Adrenal gland (tissue), 12 donors: ENCODE measurements around the gene GKN2. TPM values are rescaled to one million over a fixed set of nuclear protein-coding genes. Genes with fewer than 3 reads are reported as not detected.

ENCODE experiments used
- DNase-seq, 7 donors: peaks; one replicate each; pipeline ENCODE4 v3.0.0-alpha.2; 2019 to 2020
- H3K27ac ChIP-seq, 5 donors: fragments of 200-600 bp; sonication (generic) in 4 of 5; 1 replicate in 3 of 5; 2 replicates in 2 of 5; pipeline versions ENCODE4 v1.5.1 to v1.8.0; 2016 to 2020; ENCODE audit warnings: mild to moderate bottlenecking in 1 of 5
- H3K27me3 ChIP-seq: fragments of 200-600 bp; 2 replicates; pipeline ENCODE4 v1.8.0; 2021
- H3K36me3 ChIP-seq, 2 donors: fragments of 200-600 bp; replicated peaks in 1 of 2; 1 replicate in 1 of 2; 2 replicates in 1 of 2; pipeline versions ENCODE4 v1.5.1 to v1.8.0; 2018 to 2022
- H3K4me1 ChIP-seq, 2 donors: fragments of 200-600 bp; replicated peaks in 1 of 2; 1 replicate in 1 of 2; 2 replicates in 1 of 2; pipeline versions ENCODE4 v1.5.1 to v1.8.0; 2018 to 2021
- H3K4me3 ChIP-seq, 4 donors: fragments of 200-600 bp; sonication (generic) in 3 of 4; one replicate each; pipeline ENCODE4 v1.5.1; 2016 to 2018
- H3K9me3 ChIP-seq, 3 donors: fragments of 200-600 bp; sonication (generic) in 1 of 3; replicated peaks in 1 of 3; 1 replicate in 2 of 3; 2 replicates in 1 of 3; pipeline versions ENCODE4 v1.5.1 to v1.8.0; 2016 to 2021
- POLR2A ChIP-seq, 2 donors: fragments of 450-650 bp; IDR thresholded peaks; one replicate each; pipeline ENCODE4 v1.6.1; 2017; ENCODE audit warnings: antibody characterized with exemption in 2 of 2, mild to moderate bottlenecking in 2 of 2, moderate library complexity in 1 of 2
- WGBS, 4 donors: extraction: QIAGEN DNeasy Blood & Tissue Kit in 2 of 4; methylation state at CpG; one replicate each; pipeline versions ENCODE4 v1.1.5 to v1.1.7; 2013 to 2017; 5-methylcytosine and 5-hydroxymethylcytosine counted together
- intact Hi-C, 2 donors: fragments of 100-400 bp; cut with DNase I; formaldehyde crosslinking; loops; one replicate each; pipeline versions ENCODE4 v1.14.1 to v1.15.0; 2022 to 2023
- polyA plus RNA-seq, 3 donors: library from polyadenylated mRNA; stranded (reverse); fragments of 200-250 nt in 2 of 3; fragments of 350-450 nt in 1 of 3; fragmentation: Illumina TruSeq in 1 of 3; extraction: RNeasy Lipid Tissue Mini Kit (QIAGEN cat#74804) in 1 of 3; gene quantifications; one replicate each; pipeline ENCODE4 v1.2.3, GENCODE V29; 2013 to 2014
- total RNA-seq, 9 donors: library from RNA; depleted of rRNA in 4 of 9; stranded (reverse); fragments of >200 nt in 4 of 9; fragments of 120-200 nt in 1 of 9; fragmentation: NEBNext Ultra II Directional in 1 of 9; extraction: Animal tissue kit (Norgen Biotek cat#: 25700) in 1 of 9; gene quantifications; one replicate each; pipeline versions ENCODE4 v1.1.0 to v1.2.4, GENCODE V29; 2013 to 2023
- TF ChIP-seq, protein P1 (sequence below), 6 experiments: fragments of 450-650 bp in 4 of 6; fragments of 200-600 bp in 2 of 6; sonication (generic) in 1 of 6; IDR thresholded peaks; 1 replicate in 5 of 6; 2 replicates in 1 of 6; pipeline versions ENCODE4 v1.5.1 to v1.8.0; 2016 to 2021; ENCODE audit warnings: antibody characterized with exemption in 6 of 6, mild to moderate bottlenecking in 2 of 6, moderate library complexity in 1 of 6
- donor health status: healthy with polysubstance abuse.
- donor health status: Bipolar disorder and iron deficiency.
- donor health status: DM: yes; HTN: yes; CAD: no.
- donor health status: DM: no; HTN: no; CAD: no.
- donor health status: DM: no; HTN: no; CAD: no.
- donor health status: DM: yes; HTN: yes; CAD: no.

The GKN2 gene
- total and polyA plus RNA-seq, 12 donors: 0.27 to 0.31 TPM; not detected in 10

GRCh38 chr2:68917034-68917718 lies 35.5 kb downstream of the GKN2 start:
- no peaks in the 10 kb centered on the region for H3K4me1 ChIP-seq
- no peak overlapping the region for H3K27ac ChIP-seq
- no peaks in the 10 kb centered on the region for H3K27me3 ChIP-seq
- WGBS, 4 donors: 68 to 75% (median 72%) methylated on average over 3 of the region's 3 CpGs
- intact Hi-C loops: loop anchor here in 1 of 2 donors (10.0 kb wide), 1 partner anchor 82 kb away; no protein-coding TSS in a partner anchor
- no peak for DNase-seq
- no peak overlapping the region for H3K4me3 ChIP-seq
- TF ChIP-seq POLR2A (IDR thresholded peaks at IDR 0.05): no peak
- TF ChIP-seq, protein P1, sequence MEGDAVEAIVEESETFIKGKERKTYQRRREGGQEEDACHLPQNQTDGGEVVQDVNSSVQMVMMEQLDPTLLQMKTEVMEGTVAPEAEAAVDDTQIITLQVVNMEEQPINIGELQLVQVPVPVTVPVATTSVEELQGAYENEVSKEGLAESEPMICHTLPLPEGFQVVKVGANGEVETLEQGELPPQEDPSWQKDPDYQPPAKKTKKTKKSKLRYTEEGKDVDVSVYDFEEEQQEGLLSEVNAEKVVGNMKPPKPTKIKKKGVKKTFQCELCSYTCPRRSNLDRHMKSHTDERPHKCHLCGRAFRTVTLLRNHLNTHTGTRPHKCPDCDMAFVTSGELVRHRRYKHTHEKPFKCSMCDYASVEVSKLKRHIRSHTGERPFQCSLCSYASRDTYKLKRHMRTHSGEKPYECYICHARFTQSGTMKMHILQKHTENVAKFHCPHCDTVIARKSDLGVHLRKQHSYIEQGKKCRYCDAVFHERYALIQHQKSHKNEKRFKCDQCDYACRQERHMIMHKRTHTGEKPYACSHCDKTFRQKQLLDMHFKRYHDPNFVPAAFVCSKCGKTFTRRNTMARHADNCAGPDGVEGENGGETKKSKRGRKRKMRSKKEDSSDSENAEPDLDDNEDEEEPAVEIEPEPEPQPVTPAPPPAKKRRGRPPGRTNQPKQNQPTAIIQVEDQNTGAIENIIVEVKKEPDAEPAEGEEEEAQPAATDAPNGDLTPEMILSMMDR (IDR thresholded peaks at IDR 0.05): no peak
- H3K9me3 ChIP-seq: no peaks in the 10 kb centered on the region
- H3K36me3 ChIP-seq: no peaks in the 10 kb centered on the region

GRCh38 chr2:68916226-68916625 lies 36.5 kb downstream of the GKN2 start:
- intact Hi-C loops: loop anchor here in 1 of 2 donors (10.0 kb wide), 1 partner anchor 81 kb away; no protein-coding TSS in a partner anchor
- WGBS, 4 donors: 57 to 79% (median 71%) methylated on average over 1 of the region's 1 CpG
- no peak overlapping the region for H3K4me3 ChIP-seq
- no peaks in the 10 kb centered on the region for H3K9me3 ChIP-seq
- H3K36me3 ChIP-seq: no peaks in the 10 kb centered on the region
- TF ChIP-seq POLR2A (IDR thresholded peaks at IDR 0.05): no peak
- TF ChIP-seq, protein P1 (IDR thresholded peaks at IDR 0.05): no peak
- H3K27ac ChIP-seq: no peak overlapping the region
- DNase-seq: no peak
- no peaks in the 10 kb centered on the region for H3K4me1 ChIP-seq
- no peaks in the 10 kb centered on the region for H3K27me3 ChIP-seq

DNA sequence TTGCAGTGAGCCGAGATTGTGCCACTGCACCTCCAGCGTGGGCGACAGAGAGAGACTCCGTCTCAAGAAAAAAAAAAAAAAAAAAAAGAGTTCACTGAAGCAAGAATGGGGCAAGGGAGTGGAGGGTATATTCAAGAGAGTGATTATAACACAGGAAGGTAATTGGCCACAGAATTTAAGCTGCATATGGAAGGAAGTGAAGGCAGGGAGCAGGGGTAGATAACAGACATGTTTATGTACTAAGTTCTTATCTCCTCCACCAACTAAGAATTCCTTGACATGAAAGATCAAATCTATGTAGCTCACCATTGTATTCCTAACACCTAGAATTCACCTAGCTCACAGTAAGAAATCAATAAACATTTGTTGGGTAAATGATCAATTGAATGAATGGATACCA lies 37.3 kb downstream of the GKN2 start:
- 85 to 96% (median 86%) methylated on average over 4 of the region's 4 CpGs for WGBS, 4 donors
- H3K9me3 ChIP-seq: no peaks in the 10 kb centered on the region
- no peak for DNase-seq
- no peaks in the 10 kb centered on the region for H3K4me1 ChIP-seq
- no peak for TF ChIP-seq POLR2A (IDR thresholded peaks at IDR 0.05)
- TF ChIP-seq, protein P1 (IDR thresholded peaks at IDR 0.05): no peak
- no peak overlapping the region for H3K4me3 ChIP-seq
- H3K27me3 ChIP-seq: no peaks in the 10 kb centered on the region
- intact Hi-C loops: loop anchor here in 1 of 2 donors (10.0 kb wide), 1 partner anchor 81 kb away; no protein-coding TSS in a partner anchor
- H3K36me3 ChIP-seq: no peaks in the 10 kb centered on the region
- H3K27ac ChIP-seq: no peak overlapping the region

GRCh38 chr2:68913359-68913758 lies 39.3 kb downstream of the GKN2 start:
- Histone ChIP-seq H3K27ac (no peak overlapping the region), H3K9me3 (no peaks in the 10 kb centered on the region), H3K4me1 (peaks cover 7 to 19% of the 10 kb centered on the region in 2 donors), H3K4me3 (no peak overlapping the region), H3K27me3 (no peaks in the 10 kb centered on the region), H3K36me3 (no peaks in the 10 kb centered on the region)
- DNase-seq: no peak
- intact Hi-C loops: loop anchor here in 1 of 2 donors (10.0 kb wide), 1 partner anchor 79 kb away; no protein-coding TSS in a partner anchor
- 88 to 95% (median 94%) methylated on average over 3 of the region's 3 CpGs for WGBS, 4 donors
- TF ChIP-seq POLR2A (IDR thresholded peaks at IDR 0.05): no peak
- TF ChIP-seq, protein P1 (IDR thresholded peaks at IDR 0.05): no peak
